Effector memory CD4-positive, alpha-beta T cell (primary cell): ENCODE results near the gene NPSR1.

Experiments
- DNase-seq, 3 donors: peaks; one replicate each; pipeline ENCODE4 v3.0.0-alpha.2; 2020
- H3K27ac ChIP-seq: 2 replicates; pipeline ENCODE4 v1.7.0; 2013; ENCODE audit warnings: mild to moderate bottlenecking, low read length, moderate library complexity; ENCODE audit not compliant: insufficient read depth, poor library complexity, severe bottlenecking
- H3K27me3 ChIP-seq: replicated peaks from 2 replicates; pipeline ENCODE4 v1.7.0; 2013; ENCODE audit warnings: mild to moderate bottlenecking, low read length; ENCODE audit not compliant: insufficient read depth, control insufficient read depth, poor library complexity, severe bottlenecking
- H3K36me3 ChIP-seq: 2 replicates; pipeline ENCODE4 v1.7.0; 2013; ENCODE audit warnings: mild to moderate bottlenecking, low read length, moderate library complexity; ENCODE audit not compliant: control insufficient read depth, insufficient read depth
- H3K4me1 ChIP-seq: 2 replicates; pipeline ENCODE4 v1.7.0; 2013; ENCODE audit warnings: low read length, mild to moderate bottlenecking; ENCODE audit not compliant: control insufficient read depth, insufficient read depth, poor library complexity, severe bottlenecking
- H3K4me3 ChIP-seq: 2 replicates; pipeline ENCODE4 v1.7.0; 2013; ENCODE audit warnings: low read length, low read depth, mild to moderate bottlenecking; ENCODE audit not compliant: insufficient read depth, poor library complexity, severe bottlenecking
- H3K9me3 ChIP-seq: 2 replicates; pipeline ENCODE4 v1.7.0; 2013; ENCODE audit warnings: mild to moderate bottlenecking, low read length, moderate library complexity; ENCODE audit not compliant: control insufficient read depth

NPSR1 gene

DNA sequence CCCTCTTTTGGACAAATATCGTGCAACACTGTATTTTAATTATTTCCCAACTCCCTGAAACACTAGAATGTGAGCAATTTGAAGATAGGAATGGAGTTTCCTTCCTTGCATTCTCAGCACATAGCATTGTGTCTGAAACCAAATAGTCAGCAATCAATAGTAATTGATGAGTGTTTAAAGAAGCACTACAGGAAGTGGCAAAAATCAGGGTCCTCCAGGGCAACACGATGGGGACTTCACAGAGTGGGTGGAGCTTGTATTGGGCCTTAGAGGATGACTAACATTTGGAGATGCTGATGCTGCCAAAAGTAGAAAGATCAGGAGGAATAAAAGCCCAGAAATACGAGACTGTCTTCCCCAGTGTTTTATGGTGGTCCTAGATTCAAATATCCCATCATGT is 94.9 kb downstream of the NPSR1 start:
- Histone ChIP-seq H3K36me3 (no peaks in the 10 kb centered on the region), H3K4me1 (no peaks in the 10 kb centered on the region), H3K4me3 (no peak overlapping the region), H3K27ac (no peak overlapping the region), H3K27me3 (peaks cover 4% of the 10 kb centered on the region), H3K9me3 (no peaks in the 10 kb centered on the region)
- no peak for DNase-seq

DNA sequence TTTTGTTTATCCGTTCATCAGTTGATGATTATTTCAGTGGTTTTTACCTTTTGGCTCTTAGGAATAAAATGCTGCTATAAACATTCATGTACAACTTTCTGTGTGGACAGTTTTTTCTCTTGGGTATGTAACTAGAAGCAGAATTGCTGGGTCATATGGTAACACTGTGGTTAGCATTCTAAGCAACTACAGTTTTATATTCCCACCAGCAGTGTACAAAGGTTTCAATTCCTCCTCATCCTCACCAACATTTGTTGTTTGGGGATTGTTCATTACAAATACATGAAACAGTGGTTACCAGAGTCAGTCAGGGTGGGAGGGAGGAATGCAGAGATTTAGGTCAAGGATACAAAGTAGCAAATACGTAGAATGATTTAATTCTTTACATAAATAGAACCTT is 97.0 kb downstream of the NPSR1 start:
- H3K4me3 ChIP-seq, result no peak overlapping the region
- no peaks in the 10 kb centered on the region for H3K36me3 ChIP-seq
- no peak overlapping the region for H3K27ac ChIP-seq
- no peak for DNase-seq
- H3K9me3 ChIP-seq, result no peaks in the 10 kb centered on the region
- no peaks in the 10 kb centered on the region for H3K27me3 ChIP-seq
- H3K4me1 ChIP-seq, result no peaks in the 10 kb centered on the region

DNA sequence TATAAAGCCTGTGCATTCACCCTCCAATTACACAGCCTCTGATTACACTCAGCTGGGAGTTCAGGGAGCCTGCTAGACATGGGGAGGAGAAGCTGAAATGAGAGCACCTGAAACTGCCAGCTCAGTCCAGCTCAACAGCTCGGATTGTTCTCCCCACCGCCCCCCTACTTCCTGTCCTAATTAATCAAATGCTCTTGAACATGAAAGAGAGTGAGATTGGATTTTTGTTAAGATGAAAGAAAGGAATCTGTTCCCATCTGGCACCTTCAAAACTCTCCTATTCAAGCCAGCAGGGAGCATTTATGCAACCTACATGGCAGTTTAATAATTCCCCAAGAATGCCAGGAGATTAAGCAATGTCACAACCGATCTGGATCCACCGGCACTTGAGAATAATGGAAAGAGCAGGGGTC is 98.0 kb downstream of the NPSR1 start:
- DNase-seq, result no peak
- Histone ChIP-seq H3K36me3 (no peaks in the 10 kb centered on the region), H3K27me3 (no peaks in the 10 kb centered on the region), H3K4me1 (no peaks in the 10 kb centered on the region), H3K4me3 (no peak overlapping the region), H3K9me3 (no peaks in the 10 kb centered on the region), H3K27ac (no peak overlapping the region)

DNA sequence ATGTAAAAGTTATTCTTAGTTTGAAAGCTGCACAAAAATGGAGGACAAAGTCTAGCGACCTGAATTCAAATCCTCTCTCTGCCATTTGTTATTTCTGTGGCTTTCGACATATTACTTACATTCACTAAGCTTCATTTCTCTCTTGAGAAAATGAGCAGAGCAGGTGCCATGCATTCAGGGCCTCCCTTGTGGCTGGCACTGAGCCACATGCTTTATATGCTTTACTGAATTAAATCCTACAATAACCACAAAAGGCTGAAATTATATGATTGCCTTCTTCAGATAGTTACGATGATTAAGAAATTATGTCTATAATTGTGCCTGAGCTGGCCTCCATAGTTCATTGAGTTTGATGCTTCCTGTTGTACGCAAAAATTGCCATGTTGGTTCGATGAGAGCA is 98.7 kb downstream of the NPSR1 start:
- no peak for DNase-seq
- Histone ChIP-seq H3K27me3 (no peaks in the 10 kb centered on the region), H3K36me3 (no peaks in the 10 kb centered on the region), H3K27ac (no peak overlapping the region), H3K4me3 (no peak overlapping the region), H3K9me3 (no peaks in the 10 kb centered on the region), H3K4me1 (no peaks in the 10 kb centered on the region)

DNA sequence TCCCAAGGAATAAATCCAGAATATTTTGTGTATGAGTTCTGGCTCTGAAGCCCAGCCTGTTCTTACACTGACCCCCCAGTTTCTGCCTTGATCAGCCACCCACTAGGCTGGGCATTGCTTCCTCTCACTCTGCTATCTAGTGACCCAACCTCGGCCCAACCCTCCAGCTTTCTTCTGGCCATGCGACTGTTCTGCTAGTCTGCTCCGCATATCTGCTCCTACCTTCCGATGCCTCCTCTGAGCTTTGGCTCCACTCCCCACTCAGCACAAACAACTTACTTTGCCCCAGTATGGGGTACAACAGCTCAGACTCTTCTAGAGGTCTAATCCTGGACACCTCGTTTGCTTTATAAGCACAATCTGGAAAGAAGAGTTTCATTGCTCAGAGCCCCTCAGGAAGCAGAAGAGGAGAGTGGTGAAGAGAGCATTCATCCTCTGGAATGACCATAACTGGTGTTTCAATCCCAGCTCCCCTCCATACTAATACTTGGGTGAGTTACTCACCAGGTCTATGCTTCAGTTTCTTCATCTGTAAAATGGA is 99.6 kb downstream of the NPSR1 start:
- Histone ChIP-seq H3K36me3 (no peaks in the 10 kb centered on the region), H3K27ac (no peak overlapping the region), H3K9me3 (no peaks in the 10 kb centered on the region), H3K4me1 (no peaks in the 10 kb centered on the region), H3K27me3 (no peaks in the 10 kb centered on the region), H3K4me3 (no peak overlapping the region)
- no peak for DNase-seq

DNA sequence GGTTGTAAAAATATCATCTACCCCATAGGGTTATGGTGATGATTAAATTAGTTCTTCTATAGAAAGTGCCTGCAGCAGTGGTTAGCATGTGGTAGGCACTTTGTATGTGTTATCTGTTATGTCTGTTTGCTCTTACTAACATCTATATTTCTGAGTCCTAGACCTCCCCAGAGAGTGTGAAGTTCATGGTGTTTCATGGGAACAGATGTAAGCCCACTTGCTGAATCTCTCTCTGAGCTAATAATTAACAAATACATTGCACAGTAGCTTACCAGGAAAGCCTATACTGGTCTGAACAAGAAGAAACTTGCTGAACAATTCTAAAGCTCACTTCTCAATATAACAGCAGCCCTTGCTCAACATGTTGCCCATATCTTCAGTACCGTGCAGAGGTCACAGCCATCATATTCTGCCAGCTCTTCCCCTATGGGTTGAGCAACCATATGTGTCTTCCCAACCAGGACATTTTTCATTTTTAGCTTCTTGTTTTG is 100.1 kb downstream of the NPSR1 start:
- Histone ChIP-seq H3K9me3 (no peaks in the 10 kb centered on the region), H3K27me3 (no peaks in the 10 kb centered on the region), H3K27ac (no peak overlapping the region), H3K4me3 (no peak overlapping the region), H3K36me3 (no peaks in the 10 kb centered on the region), H3K4me1 (no peaks in the 10 kb centered on the region)
- DNase-seq, result no peak

DNA sequence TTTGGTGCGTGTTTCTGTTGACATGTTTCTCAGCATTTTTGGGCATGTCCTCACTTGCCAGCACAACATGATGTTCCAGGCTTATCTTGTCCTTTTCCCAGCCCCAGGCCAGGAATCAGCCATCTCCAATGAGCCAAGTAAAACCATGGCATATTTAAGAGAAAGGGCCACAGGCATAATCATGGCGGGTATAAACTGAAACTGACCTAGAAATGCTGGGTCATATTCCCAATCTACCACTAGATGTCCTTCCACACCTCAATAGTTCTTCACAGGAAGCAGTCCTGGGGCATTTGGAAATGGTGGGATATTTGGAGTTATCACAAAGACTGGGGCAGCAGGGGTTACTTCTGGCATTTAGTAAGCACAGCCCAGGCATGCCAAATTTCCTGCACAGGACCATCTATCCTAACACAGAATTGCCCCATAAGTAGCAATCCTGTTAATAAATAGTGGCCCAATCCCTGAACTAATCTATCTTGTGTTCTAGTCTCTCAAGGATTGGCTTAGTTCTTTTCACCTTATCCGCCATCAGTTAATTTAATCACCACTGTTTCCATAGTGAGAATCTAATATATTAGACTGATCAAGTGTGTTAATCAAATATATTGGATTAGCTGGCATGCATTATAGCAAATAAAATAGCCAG is 101.6 kb downstream of the NPSR1 start:
- Histone ChIP-seq H3K4me3 (no peak overlapping the region), H3K4me1 (no peaks in the 10 kb centered on the region), H3K9me3 (no peaks in the 10 kb centered on the region), H3K27me3 (no peaks in the 10 kb centered on the region), H3K36me3 (no peaks in the 10 kb centered on the region), H3K27ac (no peak overlapping the region)
- no peak for DNase-seq

DNA sequence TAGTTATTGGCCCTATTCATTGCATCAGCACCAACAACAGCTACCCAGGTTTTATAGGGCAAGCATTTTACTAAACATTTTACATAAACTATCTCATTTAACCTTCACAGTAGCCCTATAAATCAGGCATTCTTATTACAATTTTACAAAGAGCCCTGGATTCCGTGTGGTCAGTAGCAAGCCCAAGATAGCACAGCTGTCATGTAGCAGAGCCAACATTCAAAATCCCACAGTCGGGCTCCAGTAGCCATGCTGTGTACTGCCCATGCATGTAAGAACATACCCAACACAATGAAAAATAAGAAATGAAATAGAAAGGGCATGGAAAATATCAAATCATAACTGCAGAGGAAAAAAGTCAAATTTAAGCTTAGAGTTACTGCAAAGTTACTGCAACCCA is 102.3 kb downstream of the NPSR1 start:
- H3K4me1 ChIP-seq, result no peaks in the 10 kb centered on the region
- DNase-seq, result no peak
- no peak overlapping the region for H3K4me3 ChIP-seq

DNA sequence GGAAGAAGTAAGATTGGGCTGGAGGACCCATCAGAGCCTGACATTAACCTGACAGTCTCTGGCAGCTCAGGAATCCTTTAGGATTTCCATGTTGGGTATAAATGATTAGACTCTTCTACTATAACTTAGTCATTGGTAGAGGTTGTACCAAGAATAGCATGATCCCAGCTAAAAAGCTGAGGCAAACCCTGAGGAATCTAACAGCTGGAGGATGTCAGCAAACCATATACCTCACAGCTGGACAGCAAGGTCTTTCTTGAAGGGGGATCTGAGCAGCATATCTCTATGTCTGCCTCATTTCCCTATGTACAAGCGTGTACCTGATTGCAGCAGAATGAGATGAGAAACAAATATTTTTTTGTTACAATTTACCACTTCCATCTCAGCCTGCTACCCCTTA is 103.2 kb downstream of the NPSR1 start:
- Histone ChIP-seq H3K36me3 (no peaks in the 10 kb centered on the region), H3K4me1 (no peaks in the 10 kb centered on the region), H3K27ac (no peak overlapping the region), H3K9me3 (no peaks in the 10 kb centered on the region), H3K27me3 (no peaks in the 10 kb centered on the region), H3K4me3 (no peak overlapping the region)
- DNase-seq, result no peak

More for the DNA sequence above, 102.3 kb downstream of the NPSR1 start:
- H3K27me3 ChIP-seq, result no peaks in the 10 kb centered on the region
- no peaks in the 10 kb centered on the region for H3K36me3 ChIP-seq
- H3K27ac ChIP-seq, result no peak overlapping the region
- H3K9me3 ChIP-seq, result no peaks in the 10 kb centered on the region

DNA sequence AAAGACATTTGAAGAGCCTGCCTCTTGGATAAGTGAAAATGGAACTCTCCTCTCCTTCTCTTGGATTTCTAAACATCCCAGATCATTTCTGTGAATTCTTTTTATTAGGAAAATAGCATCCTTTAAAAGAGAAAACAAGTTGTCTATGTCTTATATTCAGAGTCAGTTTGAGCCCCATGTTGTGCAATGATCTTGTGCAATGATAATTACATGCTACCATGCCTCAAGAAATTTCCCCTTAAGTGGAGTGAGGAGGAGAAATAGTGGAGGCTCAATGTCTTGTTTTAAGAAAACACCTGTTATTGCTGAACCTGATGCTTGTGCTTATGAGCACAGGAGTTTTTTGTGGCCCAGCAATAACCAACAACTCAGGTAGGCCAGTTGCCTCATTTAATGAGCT is 103.6 kb downstream of the NPSR1 start:
- no peak for DNase-seq
- no peaks in the 10 kb centered on the region for H3K36me3 ChIP-seq

More for the DNA sequence above, 103.6 kb downstream of the NPSR1 start:
- Histone ChIP-seq H3K4me3 (no peak overlapping the region), H3K27ac (no peak overlapping the region), H3K4me1 (no peaks in the 10 kb centered on the region), H3K9me3 (no peaks in the 10 kb centered on the region), H3K27me3 (no peaks in the 10 kb centered on the region)
